ENCODE results near the gene RAE1.

DNA sequence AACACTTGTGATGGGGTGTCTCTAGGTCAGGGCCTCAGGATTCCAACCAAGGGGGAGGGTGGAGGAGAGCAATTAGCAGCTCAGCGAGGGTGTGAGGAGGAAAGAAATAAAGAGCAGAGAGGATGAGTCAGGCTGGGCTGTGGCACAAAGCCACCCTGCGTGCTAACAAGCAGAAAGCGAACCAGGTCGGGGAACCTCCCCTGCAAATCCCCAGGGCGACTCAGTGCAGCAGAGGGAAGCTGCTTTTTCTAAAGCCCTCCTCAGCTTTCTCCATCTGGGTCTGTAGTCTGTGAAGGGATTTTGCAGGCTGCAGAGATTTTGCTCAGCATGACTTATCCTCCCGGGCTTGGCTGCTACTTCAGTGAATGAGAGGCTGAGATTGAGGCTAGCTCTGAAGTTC lies 28.0 kb upstream of the RAE1 start:
- no peak for TF ChIP-seq POLR2AphosphoS5 (IDR thresholded peaks at IDR 0.05)
- TF ChIP-seq, protein P1, sequence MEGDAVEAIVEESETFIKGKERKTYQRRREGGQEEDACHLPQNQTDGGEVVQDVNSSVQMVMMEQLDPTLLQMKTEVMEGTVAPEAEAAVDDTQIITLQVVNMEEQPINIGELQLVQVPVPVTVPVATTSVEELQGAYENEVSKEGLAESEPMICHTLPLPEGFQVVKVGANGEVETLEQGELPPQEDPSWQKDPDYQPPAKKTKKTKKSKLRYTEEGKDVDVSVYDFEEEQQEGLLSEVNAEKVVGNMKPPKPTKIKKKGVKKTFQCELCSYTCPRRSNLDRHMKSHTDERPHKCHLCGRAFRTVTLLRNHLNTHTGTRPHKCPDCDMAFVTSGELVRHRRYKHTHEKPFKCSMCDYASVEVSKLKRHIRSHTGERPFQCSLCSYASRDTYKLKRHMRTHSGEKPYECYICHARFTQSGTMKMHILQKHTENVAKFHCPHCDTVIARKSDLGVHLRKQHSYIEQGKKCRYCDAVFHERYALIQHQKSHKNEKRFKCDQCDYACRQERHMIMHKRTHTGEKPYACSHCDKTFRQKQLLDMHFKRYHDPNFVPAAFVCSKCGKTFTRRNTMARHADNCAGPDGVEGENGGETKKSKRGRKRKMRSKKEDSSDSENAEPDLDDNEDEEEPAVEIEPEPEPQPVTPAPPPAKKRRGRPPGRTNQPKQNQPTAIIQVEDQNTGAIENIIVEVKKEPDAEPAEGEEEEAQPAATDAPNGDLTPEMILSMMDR (IDR thresholded peaks at IDR 0.05) = no peak
- TF ChIP-seq POLR2A (IDR thresholded peaks at IDR 0.05) = no peak

All from breast epithelium (tissue), 3 donors.